Suprapubic skin (tissue), 4 donors: ENCODE measurements around the gene KCNC4. TPM values are rescaled to one million over a fixed set of nuclear protein-coding genes. Genes with fewer than 3 reads are reported as not detected.

Experiments used
- DNase-seq, 2 donors: peaks; one replicate each; pipeline ENCODE4 v3.0.0-alpha.2; 2019; ENCODE audit warnings: low spot score in 2 of 2
- H3K27ac ChIP-seq: fragments of 200-600 bp; sonication (generic); one replicate; pipeline ENCODE4 v1.5.1; 2019
- H3K27me3 ChIP-seq: fragments of 200-600 bp; sonication (generic); one replicate; pipeline ENCODE4 v1.5.1; 2019
- H3K36me3 ChIP-seq: fragments of 200-600 bp; sonication (generic); one replicate; pipeline ENCODE4 v1.5.1; 2019
- H3K4me1 ChIP-seq: fragments of 200-600 bp; sonication (generic); one replicate; pipeline ENCODE4 v1.5.1; 2019
- H3K4me3 ChIP-seq: fragments of 200-600 bp; sonication (generic); one replicate; pipeline ENCODE4 v1.5.1; 2019; ENCODE audit warnings: mild to moderate bottlenecking
- H3K9me3 ChIP-seq: fragments of 200-600 bp; sonication (generic); one replicate; pipeline ENCODE4 v1.5.1; 2019
- EP300 ChIP-seq: sonication (generic); formaldehyde crosslinking; IDR thresholded peaks from one replicate; pipeline ENCODE4 v1.6.1; 2017; ENCODE audit warnings: antibody characterized with exemption
- POLR2A ChIP-seq, 2 donors: fragments of 450-650 bp; IDR thresholded peaks; one replicate each; pipeline ENCODE4 v1.6.1; 2017; ENCODE audit warnings: antibody characterized with exemption in 2 of 2, mild to moderate bottlenecking in 2 of 2, moderate library complexity in 2 of 2
- POLR2AphosphoS5 ChIP-seq, 3 donors: sonication (generic); formaldehyde crosslinking; IDR thresholded peaks; one replicate each; pipeline ENCODE4 v1.6.1; 2017; ENCODE audit warnings: antibody characterized with exemption in 3 of 3
- WGBS: methylation state at CpG from one replicate; pipeline ENCODE4 v1.1.5; 2018; 5-methylcytosine and 5-hydroxymethylcytosine counted together
- total RNA-seq, 4 donors: library from RNA; depleted of rRNA; stranded (reverse); fragments of >200 nt; gene quantifications; one replicate each; pipeline ENCODE4 v1.1.0, GENCODE V29; 2016
- TF ChIP-seq, protein P1 (sequence below), 2 donors: fragments of 200-600 bp in 1 of 2; fragments of 450-650 bp in 1 of 2; sonication (generic) in 1 of 2; IDR thresholded peaks; one replicate each; pipeline ENCODE4 v1.5.1; 2016 to 2019; ENCODE audit warnings: antibody characterized with exemption in 2 of 2, mild to moderate bottlenecking in 1 of 2, moderate library complexity in 1 of 2

Gene KCNC4
- total RNA-seq, 4 donors from 2014 or later, result 4.5 to 15.8 (median 7.4) TPM

DNA sequence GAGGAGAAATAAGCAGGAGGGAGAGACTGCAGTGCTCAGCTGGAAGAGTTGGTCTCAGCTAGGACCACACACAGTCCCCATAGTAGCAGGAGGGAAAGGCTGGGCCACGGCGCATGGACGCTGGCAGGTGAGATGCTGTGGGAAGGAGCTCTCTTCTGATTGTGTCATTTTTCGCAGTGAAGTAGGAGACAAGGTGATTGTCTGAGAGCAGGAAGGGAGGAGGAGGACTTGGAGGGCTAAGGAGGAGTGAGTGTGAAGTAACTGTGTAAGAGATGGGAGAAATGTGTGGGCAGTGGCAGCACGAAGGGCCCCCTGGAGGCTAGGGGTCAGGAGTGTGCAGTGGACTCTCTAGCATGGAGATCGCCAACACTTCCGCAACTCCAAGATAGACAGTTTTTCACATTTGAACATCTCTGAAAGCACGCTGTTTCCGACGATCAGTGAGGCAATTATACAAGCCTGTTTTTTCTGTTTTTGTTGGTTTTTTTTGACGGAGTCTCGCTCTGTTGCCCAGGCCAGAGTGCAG, 26.4 kb upstream of the KCNC4 start:
- H3K27me3 ChIP-seq, result peaks cover 2% of the 10 kb centered on the region
- no peak for DNase-seq
- H3K9me3 ChIP-seq, result no peaks in the 10 kb centered on the region
- 91% methylated on average over 12 of the region's 12 CpGs for WGBS
- no peak for TF ChIP-seq POLR2AphosphoS5 (IDR thresholded peaks at IDR 0.05)
- TF ChIP-seq EP300, result no peak
- no peak for TF ChIP-seq POLR2A (IDR thresholded peaks at IDR 0.05)
- TF ChIP-seq, protein P1, sequence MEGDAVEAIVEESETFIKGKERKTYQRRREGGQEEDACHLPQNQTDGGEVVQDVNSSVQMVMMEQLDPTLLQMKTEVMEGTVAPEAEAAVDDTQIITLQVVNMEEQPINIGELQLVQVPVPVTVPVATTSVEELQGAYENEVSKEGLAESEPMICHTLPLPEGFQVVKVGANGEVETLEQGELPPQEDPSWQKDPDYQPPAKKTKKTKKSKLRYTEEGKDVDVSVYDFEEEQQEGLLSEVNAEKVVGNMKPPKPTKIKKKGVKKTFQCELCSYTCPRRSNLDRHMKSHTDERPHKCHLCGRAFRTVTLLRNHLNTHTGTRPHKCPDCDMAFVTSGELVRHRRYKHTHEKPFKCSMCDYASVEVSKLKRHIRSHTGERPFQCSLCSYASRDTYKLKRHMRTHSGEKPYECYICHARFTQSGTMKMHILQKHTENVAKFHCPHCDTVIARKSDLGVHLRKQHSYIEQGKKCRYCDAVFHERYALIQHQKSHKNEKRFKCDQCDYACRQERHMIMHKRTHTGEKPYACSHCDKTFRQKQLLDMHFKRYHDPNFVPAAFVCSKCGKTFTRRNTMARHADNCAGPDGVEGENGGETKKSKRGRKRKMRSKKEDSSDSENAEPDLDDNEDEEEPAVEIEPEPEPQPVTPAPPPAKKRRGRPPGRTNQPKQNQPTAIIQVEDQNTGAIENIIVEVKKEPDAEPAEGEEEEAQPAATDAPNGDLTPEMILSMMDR (IDR thresholded peaks at IDR 0.05), result no peak
- no peaks in the 10 kb centered on the region for H3K36me3 ChIP-seq
- no peak overlapping the region for H3K27ac ChIP-seq
- no peak overlapping the region for H3K4me3 ChIP-seq
- H3K4me1 ChIP-seq, result peaks cover 13% of the 10 kb centered on the region

DNA sequence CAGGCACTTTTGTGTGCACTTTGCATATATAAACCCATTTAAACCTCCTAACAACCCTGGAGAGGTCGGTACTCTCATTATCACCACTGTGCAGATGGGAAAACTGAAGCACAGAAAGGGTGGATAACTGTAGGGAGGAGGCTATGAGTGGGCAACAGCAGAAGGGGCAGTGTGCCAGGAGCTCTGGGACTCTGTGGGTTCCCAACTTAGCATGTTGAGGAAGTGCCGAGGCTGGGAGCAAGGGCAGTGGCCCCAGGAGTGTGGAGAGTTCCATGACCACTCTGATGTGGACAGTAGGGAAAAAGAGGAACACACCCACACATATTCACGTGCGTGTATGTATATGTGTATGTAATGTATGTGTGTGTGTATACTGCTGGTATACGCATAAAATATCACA, 25.7 kb upstream of the KCNC4 start:
- TF ChIP-seq POLR2A (IDR thresholded peaks at IDR 0.05) (no peak), EP300 (no peak), POLR2AphosphoS5 (IDR thresholded peaks at IDR 0.05) (no peak)
- TF ChIP-seq, protein P1 (IDR thresholded peaks at IDR 0.05), result no peak
- WGBS, result 72% methylated on average over 5 of the region's 5 CpGs

DNA sequence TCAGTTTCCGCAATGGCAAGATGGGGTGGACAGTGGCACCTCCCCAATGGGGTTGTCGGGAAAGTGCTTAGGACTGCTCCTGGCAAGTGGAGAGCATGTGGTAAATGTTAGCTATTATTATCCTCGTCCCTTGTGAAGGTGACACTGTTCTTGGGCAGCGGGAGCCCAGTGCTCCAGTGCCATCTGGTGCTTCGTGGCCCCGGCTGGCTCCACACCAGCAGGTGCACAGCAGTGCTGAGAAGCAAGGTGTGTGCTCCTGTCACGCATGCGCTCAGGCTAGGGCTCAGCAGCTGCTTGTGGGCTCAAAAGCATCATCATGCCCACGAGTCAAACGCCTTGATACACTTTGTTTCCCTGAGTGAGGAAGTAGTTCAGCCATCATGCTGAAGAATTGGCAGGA, 24.9 kb upstream of the KCNC4 start:
- peaks cover 13% of the 10 kb centered on the region for H3K4me1 ChIP-seq
- no peaks in the 10 kb centered on the region for H3K36me3 ChIP-seq
- H3K9me3 ChIP-seq, result no peaks in the 10 kb centered on the region
- no peak for DNase-seq
- no peak overlapping the region for H3K27ac ChIP-seq
- peaks cover 2% of the 10 kb centered on the region for H3K27me3 ChIP-seq
- no peak overlapping the region for H3K4me3 ChIP-seq
- 51% methylated on average over 5 of the region's 10 CpGs for WGBS
- TF ChIP-seq POLR2AphosphoS5 (IDR thresholded peaks at IDR 0.05) (no peak), POLR2A (IDR thresholded peaks at IDR 0.05) (no peak), EP300 (no peak)
- TF ChIP-seq, protein P1 (IDR thresholded peaks at IDR 0.05), result no peak

More for the DNA sequence above, 25.7 kb upstream of the KCNC4 start:
- H3K27me3 ChIP-seq, result peaks cover 2% of the 10 kb centered on the region
- no peak for DNase-seq
- H3K27ac ChIP-seq, result no peak overlapping the region
- no peak overlapping the region for H3K4me3 ChIP-seq
- H3K9me3 ChIP-seq, result no peaks in the 10 kb centered on the region
- H3K4me1 ChIP-seq, result peaks cover 13% of the 10 kb centered on the region
- no peaks in the 10 kb centered on the region for H3K36me3 ChIP-seq

DNA sequence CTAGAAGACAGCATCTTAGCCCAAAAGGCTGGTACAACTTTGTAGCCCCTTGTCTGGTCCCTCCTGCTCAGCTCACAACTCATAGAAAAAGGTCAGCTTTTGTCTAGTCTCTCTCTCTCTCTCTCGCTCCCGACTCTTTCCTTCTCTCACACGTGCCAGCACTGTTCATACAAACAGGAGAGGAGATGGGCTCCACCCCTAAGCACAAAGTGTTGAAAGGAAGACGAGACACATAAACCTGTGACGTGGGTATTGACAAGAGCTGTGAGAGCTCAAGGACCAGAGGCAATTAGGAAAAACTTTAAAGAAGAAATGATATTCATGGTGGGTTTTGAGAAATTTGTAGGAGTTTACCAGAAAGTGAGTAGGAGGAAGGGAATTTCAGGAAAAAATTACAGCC, 23.6 kb upstream of the KCNC4 start:
- Histone ChIP-seq H3K4me3 (no peak overlapping the region), H3K27ac (no peak overlapping the region), H3K9me3 (no peaks in the 10 kb centered on the region), H3K27me3 (peaks cover 2% of the 10 kb centered on the region), H3K36me3 (no peaks in the 10 kb centered on the region), H3K4me1 (peaks cover 13% of the 10 kb centered on the region)
- no peak for DNase-seq
- TF ChIP-seq POLR2A (IDR thresholded peaks at IDR 0.05), result no peak
- no peak for TF ChIP-seq POLR2AphosphoS5 (IDR thresholded peaks at IDR 0.05)
- TF ChIP-seq, protein P1 (IDR thresholded peaks at IDR 0.05), result no peak
- TF ChIP-seq EP300, result no peak
- WGBS, result 14% methylated on average over 5 of the region's 5 CpGs

DNA sequence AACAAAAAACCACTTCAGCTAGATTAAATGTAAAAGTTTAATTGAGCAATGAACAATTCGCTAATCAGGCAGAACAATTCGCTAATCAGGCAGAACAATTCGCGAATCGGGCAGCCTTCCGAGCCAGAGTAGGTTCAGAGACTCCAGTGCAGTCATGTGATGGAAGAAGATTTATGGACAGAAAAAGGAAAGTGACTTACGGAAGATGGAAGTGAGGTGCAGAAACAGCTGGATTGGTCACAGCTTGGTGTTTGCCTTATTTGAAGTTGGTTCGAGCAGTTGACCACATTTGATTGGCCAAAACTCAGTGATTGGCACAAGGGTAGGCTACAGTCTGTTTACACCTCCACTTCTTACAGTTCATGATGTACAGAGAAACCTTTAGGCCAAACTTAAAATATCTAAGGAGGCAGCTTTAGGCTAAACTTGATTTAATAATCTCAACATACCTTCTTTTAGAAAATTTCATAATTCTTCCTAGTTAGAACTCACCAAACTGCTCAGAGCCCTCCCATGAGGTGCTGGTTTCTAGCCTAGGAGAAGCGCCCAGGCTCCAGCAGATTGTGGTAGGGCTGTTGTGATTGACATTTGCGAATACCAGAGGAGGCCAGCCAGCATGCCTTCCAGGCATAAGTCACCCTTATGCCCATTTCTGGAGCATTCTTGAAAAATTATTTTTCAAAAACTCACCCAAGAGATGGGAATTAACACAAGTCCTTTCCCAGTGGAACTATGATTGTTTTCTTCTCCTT, 22.8 kb upstream of the KCNC4 start:
- Histone ChIP-seq H3K27me3 (no peaks in the 10 kb centered on the region), H3K4me3 (no peak overlapping the region), H3K27ac (no peak overlapping the region), H3K9me3 (no peaks in the 10 kb centered on the region), H3K4me1 (peaks cover 13% of the 10 kb centered on the region), H3K36me3 (no peaks in the 10 kb centered on the region)
- no peak for TF ChIP-seq POLR2AphosphoS5 (IDR thresholded peaks at IDR 0.05)
- TF ChIP-seq EP300, result no peak
- TF ChIP-seq, protein P1 (IDR thresholded peaks at IDR 0.05), result no peak
- no peak for TF ChIP-seq POLR2A (IDR thresholded peaks at IDR 0.05)
- DNase-seq, result no peak
- WGBS, result 55% methylated on average over 10 of the region's 10 CpGs
